WI38 (cell line): ENCODE measurements around the gene LILRA5.

Experiments used
- H3K4me3 ChIP-seq: 2 replicates; pipeline ENCODE4 v1.5.1; 2011; ENCODE audit warnings: low read depth, mild to moderate bottlenecking, control low read depth, low read length
- CTCF ChIP-seq: IDR thresholded peaks from 2 replicates; pipeline ENCODE4 v1.5.1; 2012; ENCODE audit warnings: low read depth, mild to moderate bottlenecking, control low read depth, low read length

The LILRA5 gene

GRCh38 chr19:54271106-54271505 is 41.9 kb downstream of the LILRA5 start:
- H3K4me3 ChIP-seq, result no peak overlapping the region
- no peak for TF ChIP-seq CTCF

DNA sequence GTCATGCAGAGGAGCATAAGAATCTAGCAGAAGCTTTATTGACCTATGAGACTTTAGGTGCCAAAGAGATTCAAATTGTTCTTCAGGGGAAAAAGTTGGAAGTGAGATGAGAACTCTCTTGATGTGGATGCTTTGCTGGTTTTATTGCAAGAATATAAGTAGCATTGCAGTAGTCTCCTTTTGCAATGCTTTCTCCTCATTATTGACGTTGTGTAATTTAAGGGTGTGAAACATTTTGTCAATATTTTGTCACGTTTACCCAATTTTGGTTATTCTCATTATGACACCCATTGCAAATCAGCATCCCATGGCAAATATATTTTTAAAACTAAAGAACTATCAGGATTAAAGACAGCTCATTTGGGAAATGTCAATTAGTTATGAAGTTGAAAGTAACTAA is 44.0 kb downstream of the LILRA5 start:
- no peak overlapping the region for H3K4me3 ChIP-seq
- no peak for TF ChIP-seq CTCF

GRCh38 chr19:54266133-54266532 is 46.8 kb downstream of the LILRA5 start:
- no peak overlapping the region for H3K4me3 ChIP-seq
- TF ChIP-seq CTCF, result peak; percentile 65

- no peak for TF ChIP-seq CTCF
- no peak overlapping the region for H3K4me3 ChIP-seq
Measured at GRCh38 chr19:54262470-54262869, 50.5 kb downstream of the LILRA5 start.

- TF ChIP-seq CTCF, result no peak
- no peak overlapping the region for H3K4me3 ChIP-seq
Measured at GRCh38 chr19:54262066-54262465, 50.9 kb downstream of the LILRA5 start.

- no peak for TF ChIP-seq CTCF
- no peak within 1 kb of the TSS for H3K4me3 ChIP-seq
Measured at GRCh38 chr19:54257116-54257480, 55.9 kb downstream of the LILRA5 start, which contains the start of gene LILRB5. Gene LILRB5, minus strand, starts transcription at chr19:54257273. Its CDS starts 80 bp downstream, at chr19:54257193.
